LNCAP (cell line): ENCODE data around the gene PALM.

Experiments used
- TF ChIP-seq, protein P1 (sequence below): fragments of 450-650 bp; IDR thresholded peaks from 2 replicates; pipeline ENCODE4 v1.5.1; 2017; ENCODE audit warnings: mild to moderate bottlenecking

The PALM gene

DNA sequence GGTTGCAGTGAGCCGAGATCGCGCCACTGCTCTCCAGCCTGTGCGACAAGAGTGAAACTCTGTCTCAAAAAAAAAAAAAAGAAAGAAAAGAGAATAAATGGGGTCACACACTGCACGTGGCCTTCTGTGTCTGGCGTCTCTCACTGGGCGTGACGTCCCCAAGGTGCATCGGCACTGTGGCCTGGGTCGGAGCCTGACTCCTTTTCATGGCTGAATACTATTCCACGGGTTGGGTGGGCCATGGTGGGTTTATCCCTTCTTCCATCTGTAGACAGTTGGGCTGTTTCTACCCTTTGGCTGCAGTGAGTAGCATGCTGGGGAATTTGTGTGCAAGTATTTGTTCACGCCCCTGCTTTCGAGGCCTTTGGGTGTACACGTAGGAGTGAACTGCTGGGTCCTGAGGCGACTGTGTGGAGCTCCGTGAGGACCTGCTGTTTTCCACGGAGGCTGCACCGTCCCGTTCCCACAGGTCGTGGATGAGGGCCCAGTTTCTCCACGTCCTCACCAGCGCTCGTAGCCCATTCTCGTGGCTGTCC lies 33.9 kb downstream of the PALM start:
- TF ChIP-seq, protein P1, sequence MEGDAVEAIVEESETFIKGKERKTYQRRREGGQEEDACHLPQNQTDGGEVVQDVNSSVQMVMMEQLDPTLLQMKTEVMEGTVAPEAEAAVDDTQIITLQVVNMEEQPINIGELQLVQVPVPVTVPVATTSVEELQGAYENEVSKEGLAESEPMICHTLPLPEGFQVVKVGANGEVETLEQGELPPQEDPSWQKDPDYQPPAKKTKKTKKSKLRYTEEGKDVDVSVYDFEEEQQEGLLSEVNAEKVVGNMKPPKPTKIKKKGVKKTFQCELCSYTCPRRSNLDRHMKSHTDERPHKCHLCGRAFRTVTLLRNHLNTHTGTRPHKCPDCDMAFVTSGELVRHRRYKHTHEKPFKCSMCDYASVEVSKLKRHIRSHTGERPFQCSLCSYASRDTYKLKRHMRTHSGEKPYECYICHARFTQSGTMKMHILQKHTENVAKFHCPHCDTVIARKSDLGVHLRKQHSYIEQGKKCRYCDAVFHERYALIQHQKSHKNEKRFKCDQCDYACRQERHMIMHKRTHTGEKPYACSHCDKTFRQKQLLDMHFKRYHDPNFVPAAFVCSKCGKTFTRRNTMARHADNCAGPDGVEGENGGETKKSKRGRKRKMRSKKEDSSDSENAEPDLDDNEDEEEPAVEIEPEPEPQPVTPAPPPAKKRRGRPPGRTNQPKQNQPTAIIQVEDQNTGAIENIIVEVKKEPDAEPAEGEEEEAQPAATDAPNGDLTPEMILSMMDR: no peak

DNA sequence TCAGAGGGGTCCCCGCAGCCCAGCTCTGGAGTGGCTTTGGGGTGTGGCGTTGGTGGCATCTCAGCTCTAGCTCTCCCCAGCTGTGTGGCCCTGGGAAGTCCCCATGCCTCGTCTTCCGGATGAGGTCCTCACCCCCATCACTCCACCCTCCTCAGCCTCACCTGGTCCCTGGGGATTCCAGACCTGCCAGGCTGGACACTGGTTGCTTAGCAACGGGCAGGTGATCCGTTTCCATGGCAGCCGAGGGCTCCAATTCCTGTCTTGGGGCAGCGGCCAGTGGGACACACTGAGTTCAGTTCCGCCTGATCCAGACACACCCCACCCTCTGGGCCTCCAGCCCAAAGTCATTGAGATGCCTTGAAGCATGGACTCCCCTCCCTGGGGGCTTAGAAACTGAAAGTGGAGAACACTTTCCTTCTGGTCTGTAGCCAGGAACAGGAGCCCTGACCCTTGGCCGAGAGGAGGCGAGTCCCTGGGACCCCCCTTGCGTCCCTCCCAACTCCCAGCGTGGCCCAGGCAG lies 34.5 kb downstream of the PALM start:
- TF ChIP-seq, protein P1: no peak

DNA sequence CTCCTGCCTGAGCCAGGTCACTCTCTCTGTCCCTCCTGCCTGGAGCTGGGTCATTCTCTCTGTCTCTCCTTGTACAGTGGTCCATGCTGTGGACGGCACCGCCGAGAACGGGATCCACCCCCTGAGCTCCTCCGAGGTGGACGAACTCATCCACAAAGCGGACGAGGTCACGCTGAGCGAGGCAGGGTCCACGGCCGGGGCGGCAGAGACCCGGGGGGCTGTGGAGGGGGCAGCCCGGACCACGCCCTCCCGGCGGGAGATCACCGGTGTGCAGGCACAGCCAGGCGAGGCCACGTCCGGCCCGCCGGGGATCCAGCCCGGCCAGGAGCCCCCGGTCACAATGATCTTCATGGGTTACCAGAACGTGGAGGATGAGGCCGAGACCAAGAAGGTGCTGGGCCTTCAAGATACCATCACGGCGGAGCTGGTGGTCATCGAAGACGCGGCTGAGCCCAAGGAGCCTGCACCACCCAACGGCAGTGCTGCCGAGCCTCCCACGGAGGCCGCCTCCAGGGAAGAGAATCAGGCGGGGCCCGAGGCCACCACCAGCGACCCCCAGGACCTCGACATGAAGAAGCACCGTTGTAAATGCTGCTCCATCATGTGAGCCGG lies 37.6 kb downstream of the PALM start:
- TF ChIP-seq, protein P1: no peak

DNA sequence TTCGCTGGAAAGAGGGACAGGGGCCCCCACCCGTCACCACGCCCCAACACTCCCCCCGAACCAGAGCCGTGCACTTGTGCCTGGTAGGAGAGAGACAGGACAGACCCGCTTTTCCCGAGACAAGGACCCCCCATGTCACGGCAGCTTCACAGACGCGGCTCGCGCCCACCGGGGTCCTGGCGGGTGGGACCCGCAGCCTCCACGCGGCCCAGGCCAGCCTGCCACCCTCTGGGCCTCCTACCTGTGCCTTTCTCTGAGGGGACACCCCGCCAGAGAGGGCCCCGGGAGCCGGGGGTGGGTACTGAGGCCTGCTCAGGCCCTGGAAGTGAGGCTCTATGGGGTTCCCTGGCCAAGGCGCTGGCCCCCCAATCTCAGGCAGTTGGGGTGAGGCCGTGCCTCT lies 38.2 kb downstream of the PALM start:
- TF ChIP-seq, protein P1: no peak

DNA sequence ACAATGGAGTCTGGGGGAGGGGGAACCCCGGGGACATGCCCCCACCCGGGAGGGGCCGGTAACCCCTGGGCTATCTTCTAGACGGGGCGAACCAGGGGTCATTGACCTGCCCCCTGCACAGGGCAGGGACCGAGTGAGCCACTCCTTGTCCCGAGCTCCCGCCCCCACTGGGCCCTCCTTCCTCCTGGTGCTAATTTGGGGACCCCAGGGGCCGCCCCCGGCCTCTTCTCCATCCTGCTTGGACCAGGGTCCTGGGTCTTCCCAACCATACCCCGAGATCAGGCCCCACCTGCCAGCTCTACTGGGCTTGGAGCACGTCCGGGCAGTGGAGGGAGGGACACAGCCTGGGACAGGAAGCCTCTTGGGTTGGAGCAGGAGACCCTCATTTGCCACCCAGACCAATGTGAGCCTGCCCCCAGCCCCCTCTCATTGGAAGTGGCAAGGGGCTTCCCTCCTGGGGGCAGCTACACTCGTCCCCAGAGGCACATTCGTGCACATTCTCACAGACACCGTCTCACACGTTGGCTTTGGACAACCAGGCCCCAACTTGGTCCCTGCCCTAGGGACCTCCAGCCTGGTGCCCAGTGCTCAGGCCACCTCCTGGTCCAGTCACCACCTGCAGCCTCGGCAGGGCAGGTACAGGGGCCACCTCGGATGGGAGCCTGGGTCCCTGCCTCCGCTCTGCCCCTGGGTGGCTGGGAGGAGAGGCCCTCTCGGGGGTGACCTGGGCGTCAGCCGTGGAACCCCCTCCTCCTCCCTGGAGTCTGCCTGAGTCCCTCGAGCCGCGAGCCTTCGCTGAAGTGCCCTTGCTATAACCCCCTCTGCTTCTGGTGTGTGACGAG lies 38.9 kb downstream of the PALM start:
- TF ChIP-seq, protein P1: no peak

DNA sequence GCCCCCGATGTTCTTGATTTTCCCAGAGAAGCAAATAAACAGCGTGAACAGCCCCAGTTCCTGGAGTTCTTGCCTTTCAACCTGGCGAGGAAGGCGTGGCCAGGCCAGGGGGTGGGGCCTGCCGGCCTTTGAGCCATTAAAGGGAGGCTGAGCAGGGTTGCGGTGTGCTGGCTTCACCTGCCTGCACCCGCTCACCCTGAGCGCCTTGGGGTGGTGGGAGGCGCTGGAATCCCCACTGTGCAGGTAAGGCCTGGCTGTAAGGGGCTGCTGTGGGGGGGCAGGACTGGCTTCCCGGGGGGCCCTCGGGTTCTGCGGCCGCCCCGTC lies 39.5 kb downstream of the PALM start:
- TF ChIP-seq, protein P1: no peak

DNA sequence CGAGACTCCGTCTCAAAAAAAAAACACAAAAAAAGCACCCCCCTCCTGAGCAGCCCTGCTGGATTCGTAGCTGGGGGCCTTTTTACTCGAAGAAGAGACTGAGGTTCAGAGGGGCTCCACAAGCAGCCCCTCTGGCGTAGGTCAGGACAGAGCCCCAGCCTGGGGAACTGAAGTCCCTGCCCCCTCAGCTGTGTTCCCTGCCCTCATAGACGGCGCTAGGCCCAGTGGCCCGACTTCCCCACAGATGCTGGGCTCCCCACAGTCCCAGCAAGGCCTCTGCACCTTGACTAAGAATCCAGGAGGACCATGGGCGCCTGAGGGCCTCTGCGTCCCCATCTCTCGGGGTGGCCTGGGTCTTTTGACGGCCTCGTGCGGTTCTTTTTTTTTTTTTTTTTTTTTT lies 41.1 kb downstream of the PALM start:
- TF ChIP-seq, protein P1: no peak
